GM08714 (cell line): ENCODE data around the gene RYR1.
"Not testable (repeated sequence)": the region's sequence is repeated elsewhere in the genome, so short reads cannot be mapped to it uniquely, and the experiment has no call there.

ENCODE experiments used
- H3K4me3 ChIP-seq: fragments of 200-500 bp; sonication (Bioruptor generic); 2 replicates; pipeline ENCODE4 v1.5.1; 2014; ENCODE audit warnings: mild to moderate bottlenecking, low read length, inconsistent platforms
- ZNF274 ChIP-seq: IDR thresholded peaks from 2 replicates; pipeline ENCODE4 v1.6.1; 2012; ENCODE audit warnings: mild to moderate bottlenecking, low read depth, low read length

The RYR1 gene

GRCh38 chr19:38451629-38452028, 18.1 kb downstream of the RYR1 start:
- TF ChIP-seq ZNF274: no peak
- no peak overlapping the region for H3K4me3 ChIP-seq

GRCh38 chr19:38452430-38453366, 19.2 kb downstream of the RYR1 start:
- H3K4me3 ChIP-seq: no peak overlapping the region
- no peak for TF ChIP-seq ZNF274

- no peak overlapping the region for H3K4me3 ChIP-seq
- no peak for TF ChIP-seq ZNF274
Measured at GRCh38 chr19:38453596-38453995, 20.1 kb downstream of the RYR1 start.

DNA sequence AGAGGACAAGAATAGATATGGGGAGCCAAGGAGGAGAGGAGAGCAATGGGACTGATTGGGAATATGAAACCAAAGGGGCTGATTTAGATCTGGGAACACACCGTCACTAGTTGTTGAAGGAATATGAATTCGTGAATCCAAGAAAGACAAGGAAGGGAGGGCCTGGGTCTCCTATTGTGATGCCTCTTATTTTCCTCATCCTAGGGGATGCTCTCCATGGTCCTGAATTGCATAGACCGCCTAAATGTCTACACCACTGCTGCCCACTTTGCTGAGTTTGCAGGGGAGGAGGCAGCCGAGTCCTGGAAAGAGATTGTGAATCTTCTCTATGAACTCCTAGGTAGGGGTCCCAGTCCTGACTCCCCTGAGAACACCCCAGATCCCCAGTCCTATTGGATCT, 21.5 kb downstream of the RYR1 start:
- TF ChIP-seq ZNF274: no peak
- H3K4me3 ChIP-seq: no peak overlapping the region

DNA sequence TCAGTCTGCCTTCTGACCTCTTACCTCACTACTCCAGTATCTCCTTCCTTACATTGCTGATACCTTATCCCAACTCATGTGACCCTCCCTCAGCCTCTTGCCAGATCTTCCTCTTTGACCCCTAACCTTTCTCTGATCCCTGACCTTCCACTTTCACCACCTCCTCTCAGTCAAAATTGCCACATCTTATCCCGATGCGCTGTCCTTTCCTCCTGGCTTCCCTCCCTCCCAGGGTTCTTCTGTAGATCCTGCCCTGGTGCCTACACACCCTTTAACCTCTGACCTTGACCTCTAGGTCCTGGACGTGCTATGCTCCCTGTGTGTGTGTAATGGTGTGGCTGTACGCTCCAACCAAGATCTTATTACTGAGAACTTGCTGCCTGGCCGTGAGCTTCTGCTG, 23.7 kb downstream of the RYR1 start:
- H3K4me3 ChIP-seq: no peak overlapping the region
- no peak for TF ChIP-seq ZNF274

DNA sequence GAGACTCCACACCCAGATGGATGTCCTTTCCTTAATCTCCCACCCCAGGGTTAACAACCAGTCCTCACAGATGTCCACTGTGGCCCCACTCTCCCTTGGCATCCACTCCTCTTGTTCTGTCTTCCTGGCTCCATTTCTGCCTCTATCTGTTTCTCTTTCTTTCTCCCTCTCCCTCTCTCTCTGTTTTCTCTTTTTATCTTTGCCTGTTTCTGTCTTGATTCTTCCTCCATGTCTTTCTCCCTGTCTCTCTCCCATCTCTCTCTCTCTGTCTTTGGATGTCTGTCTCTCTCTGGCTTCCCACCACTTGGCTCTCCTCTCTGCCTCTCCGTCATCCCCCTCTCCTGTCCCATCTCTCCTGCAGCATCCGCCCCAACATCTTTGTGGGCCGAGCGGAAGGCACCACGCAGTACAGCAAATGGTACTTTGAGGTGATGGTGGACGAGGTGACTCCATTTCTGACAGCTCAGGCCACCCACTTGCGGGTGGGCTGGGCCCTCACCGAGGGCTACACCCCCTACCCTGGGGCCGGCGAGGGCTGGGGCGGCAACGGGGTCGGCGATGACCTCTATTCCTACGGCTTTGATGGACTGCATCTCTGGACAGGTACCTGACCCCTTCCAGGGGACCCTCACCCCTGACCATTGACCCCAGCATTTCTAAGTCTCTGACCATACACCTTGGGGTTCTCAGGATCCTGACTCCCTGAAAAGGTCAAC, 24.4 kb downstream of the RYR1 start:
- TF ChIP-seq ZNF274: no peak

DNA sequence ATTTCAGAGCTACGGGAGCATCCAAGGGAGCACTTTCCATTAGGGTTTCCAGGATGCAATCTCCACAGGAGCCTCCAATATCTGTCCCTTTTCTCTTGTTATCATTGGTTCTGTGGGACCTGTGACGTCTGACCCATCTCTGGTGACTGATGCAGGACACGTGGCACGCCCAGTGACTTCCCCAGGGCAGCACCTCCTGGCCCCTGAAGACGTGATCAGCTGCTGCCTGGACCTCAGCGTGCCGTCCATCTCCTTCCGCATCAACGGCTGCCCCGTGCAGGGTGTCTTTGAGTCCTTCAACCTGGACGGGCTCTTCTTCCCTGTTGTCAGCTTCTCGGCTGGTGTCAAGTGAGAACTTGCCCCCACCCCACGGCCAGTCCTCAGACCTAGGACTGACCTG, 25.5 kb downstream of the RYR1 start:
- TF ChIP-seq ZNF274: no peak
- no peak overlapping the region for H3K4me3 ChIP-seq

More for the DNA sequence above, 24.4 kb downstream of the RYR1 start:
- H3K4me3 ChIP-seq: no peak overlapping the region

GRCh38 chr19:38463365-38463764, 29.9 kb downstream of the RYR1 start:
- no peak overlapping the region for H3K4me3 ChIP-seq
- TF ChIP-seq ZNF274: no peak

DNA sequence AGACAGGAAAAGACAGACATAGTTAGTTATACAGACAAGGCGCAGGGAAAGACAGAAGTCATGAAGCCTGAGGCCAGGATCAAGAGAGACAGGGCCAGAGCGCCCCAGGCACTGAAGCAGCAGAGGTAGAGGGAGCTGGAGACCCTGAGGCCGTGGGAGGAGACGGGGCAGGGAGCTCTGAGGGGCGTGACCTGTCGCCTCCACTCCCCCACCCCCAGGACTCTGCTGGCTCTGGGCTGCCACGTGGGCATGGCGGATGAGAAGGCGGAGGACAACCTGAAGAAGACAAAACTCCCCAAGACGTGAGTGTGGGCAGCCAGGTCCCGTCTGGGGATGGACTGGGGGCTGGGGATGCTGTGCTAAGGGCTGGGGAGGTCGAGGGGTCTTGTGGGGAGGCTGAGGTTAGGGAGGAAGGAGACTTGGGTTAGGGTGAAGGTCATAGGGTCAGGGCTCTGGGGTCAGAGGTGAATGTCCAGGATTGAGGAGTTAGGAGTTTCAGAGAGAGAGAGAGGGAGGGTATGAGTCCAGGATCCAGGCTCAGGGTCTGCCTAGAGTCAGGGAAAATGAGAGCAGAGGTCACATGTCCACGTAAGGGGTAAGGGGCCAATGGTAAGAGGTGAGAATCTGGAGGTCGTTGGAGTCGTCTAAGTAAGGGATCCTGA, 31.1 kb downstream of the RYR1 start:
- no peak for TF ChIP-seq ZNF274

GRCh38 chr19:38466050-38466449, 32.6 kb downstream of the RYR1 start:
- no peak for TF ChIP-seq ZNF274
- no peak overlapping the region for H3K4me3 ChIP-seq

More for the DNA sequence above, 31.1 kb downstream of the RYR1 start:
- no peak overlapping the region for H3K4me3 ChIP-seq

DNA sequence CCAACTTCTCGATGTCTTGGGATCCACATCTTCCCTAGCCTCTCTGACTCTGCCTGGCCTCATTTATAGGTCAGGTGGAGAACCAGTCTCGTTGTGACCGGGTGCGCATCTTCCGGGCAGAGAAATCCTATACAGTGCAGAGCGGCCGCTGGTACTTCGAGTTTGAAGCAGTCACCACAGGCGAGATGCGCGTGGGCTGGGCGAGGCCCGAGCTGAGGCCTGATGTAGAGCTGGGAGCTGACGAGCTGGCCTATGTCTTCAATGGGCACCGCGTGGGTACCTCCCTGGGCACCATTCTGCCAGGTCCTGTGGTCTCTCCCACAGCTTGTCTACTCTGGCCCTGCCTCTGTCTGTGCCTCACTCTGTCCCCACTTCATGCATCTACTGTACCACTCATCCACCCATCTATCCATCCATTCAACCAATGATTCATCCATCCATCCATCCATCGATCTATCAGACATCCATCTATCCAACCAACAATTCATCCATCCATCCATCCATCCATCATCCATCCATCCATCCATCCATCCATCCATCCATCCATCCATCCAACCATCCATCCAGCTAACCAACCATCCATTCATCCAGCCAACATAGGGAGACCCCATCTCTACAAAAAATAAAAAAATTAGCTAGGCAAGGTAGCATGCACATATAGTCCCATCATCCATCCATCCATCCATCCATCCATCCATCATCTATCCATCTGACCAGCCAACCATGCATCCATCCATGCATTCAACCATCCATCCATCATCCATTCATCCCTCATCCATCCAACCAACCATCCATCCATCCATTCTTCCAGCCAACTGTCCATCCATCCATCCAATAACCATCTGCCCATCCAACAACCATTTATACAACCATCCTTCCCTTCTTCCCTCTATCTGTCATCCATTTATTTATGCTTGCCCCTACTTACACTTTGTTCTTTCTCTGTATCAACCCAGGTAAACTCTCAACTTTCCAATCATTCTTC, 34.3 kb downstream of the RYR1 start:
- no peak for TF ChIP-seq ZNF274
- no peak overlapping the region for H3K4me3 ChIP-seq

DNA sequence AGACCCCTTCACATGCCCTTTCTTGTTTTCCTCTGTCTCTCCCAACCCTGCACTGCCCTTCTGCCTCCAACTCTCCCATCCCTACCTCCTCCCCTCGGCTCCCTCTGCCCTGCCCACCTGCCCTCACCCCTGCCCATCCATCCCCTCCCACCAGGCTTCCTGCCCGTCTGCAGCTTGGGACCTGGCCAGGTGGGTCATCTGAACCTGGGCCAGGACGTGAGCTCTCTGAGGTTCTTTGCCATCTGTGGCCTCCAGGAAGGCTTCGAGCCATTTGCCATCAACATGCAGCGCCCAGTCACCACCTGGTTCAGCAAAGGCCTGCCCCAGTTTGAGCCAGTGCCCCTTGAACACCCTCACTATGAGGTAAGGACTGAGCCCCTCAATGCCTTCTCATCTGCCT, 35.7 kb downstream of the RYR1 start:
- no peak overlapping the region for H3K4me3 ChIP-seq
- TF ChIP-seq ZNF274: no peak

GRCh38 chr19:38470788-38471480, 37.4 kb downstream of the RYR1 start:
- TF ChIP-seq ZNF274: no peak
- H3K4me3 ChIP-seq: no peak overlapping the region

GRCh38 chr19:38472725-38473124, 39.2 kb downstream of the RYR1 start:
- H3K4me3 ChIP-seq: not testable (repeated sequence)
